ENCODE data around the gene ABHD2.

DNA sequence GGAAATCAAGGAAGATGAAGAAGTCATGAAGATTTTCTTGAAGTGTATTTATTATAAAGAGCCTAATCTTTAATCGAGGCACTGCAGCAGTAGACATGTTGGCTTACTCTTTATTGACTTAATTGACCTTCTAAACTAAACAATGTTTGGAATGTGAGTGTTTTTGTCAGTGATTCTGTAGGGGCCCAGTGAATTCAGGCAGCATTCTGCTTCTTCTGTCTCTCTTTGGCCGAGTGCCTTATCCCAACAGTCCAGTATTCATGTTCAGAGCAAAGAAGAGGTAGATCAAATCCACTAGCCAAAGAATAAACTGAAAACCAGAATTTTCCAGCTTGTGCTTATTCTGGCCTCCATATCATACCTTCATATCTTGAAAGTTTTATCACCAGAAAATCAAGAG lies 77.4 kb downstream of the ABHD2 start:
- TF ChIP-seq, protein P1, sequence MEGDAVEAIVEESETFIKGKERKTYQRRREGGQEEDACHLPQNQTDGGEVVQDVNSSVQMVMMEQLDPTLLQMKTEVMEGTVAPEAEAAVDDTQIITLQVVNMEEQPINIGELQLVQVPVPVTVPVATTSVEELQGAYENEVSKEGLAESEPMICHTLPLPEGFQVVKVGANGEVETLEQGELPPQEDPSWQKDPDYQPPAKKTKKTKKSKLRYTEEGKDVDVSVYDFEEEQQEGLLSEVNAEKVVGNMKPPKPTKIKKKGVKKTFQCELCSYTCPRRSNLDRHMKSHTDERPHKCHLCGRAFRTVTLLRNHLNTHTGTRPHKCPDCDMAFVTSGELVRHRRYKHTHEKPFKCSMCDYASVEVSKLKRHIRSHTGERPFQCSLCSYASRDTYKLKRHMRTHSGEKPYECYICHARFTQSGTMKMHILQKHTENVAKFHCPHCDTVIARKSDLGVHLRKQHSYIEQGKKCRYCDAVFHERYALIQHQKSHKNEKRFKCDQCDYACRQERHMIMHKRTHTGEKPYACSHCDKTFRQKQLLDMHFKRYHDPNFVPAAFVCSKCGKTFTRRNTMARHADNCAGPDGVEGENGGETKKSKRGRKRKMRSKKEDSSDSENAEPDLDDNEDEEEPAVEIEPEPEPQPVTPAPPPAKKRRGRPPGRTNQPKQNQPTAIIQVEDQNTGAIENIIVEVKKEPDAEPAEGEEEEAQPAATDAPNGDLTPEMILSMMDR (conservative IDR thresholded peaks at IDR 0.05; ENCODE audit: low read length) = no peak
- TF ChIP-seq EZH2phosphoT487 (IDR thresholded peaks at IDR 0.05; ENCODE audit: borderline replicate concordance, low read depth, low read length) = no peak

Measured in OCI-LY7 (cell line).